Measurements from ENCODE around the gene KRT32. TPM values are rescaled to one million over a fixed set of nuclear protein-coding genes. Genes with fewer than 3 reads are reported as not detected.
A peak's percentile ranks its signal among the peaks of the same experiment; 100 is the strongest.

The KRT32 gene
- total and polyA plus RNA-seq, 3 donors from 2014 or later, result 0.19 TPM; not detected in 2

DNA sequence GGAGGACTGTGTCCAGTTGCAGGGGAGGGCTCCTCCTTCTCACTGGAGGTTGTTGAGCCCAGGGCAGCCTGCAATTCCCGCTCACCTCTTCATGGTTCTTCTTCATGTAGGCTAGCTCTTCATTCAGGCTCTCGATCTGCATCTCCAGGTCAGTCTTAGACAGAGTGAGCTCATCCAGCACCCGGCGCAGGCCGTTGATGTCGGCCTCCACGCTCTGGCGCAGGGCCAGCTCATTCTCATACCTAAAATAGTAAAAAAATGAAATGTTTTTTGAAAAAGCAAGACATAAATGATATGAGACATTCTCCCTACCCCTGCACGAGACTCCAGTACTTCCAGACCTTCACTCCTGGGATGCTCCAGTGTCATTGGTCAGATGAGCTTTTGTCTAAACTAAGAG lies 36.0 kb upstream of the KRT32 start:
- 71 to 74% methylated on average over 9 of the region's 9 CpGs for WGBS, 2 donors
- intact Hi-C loops (cut with DNase I; ENCODE audit: low total_unique reads), result no loop called here
- Histone ChIP-seq H3K27ac (peak overlapping the region in 1 of 2 donors; percentile 11), H3K9me3 (no peaks in the 10 kb centered on the region), H3K4me3 (no peak overlapping the region), H3K36me3 (ENCODE audit: low read depth, missing control alignments) (no peaks in the 10 kb centered on the region), H3K27me3 (no peaks in the 10 kb centered on the region), H3K4me1 (peaks cover 11% of the 10 kb centered on the region)
- TF ChIP-seq POLR2A (IDR thresholded peaks at IDR 0.05), result no peak
- TF ChIP-seq, protein P1, sequence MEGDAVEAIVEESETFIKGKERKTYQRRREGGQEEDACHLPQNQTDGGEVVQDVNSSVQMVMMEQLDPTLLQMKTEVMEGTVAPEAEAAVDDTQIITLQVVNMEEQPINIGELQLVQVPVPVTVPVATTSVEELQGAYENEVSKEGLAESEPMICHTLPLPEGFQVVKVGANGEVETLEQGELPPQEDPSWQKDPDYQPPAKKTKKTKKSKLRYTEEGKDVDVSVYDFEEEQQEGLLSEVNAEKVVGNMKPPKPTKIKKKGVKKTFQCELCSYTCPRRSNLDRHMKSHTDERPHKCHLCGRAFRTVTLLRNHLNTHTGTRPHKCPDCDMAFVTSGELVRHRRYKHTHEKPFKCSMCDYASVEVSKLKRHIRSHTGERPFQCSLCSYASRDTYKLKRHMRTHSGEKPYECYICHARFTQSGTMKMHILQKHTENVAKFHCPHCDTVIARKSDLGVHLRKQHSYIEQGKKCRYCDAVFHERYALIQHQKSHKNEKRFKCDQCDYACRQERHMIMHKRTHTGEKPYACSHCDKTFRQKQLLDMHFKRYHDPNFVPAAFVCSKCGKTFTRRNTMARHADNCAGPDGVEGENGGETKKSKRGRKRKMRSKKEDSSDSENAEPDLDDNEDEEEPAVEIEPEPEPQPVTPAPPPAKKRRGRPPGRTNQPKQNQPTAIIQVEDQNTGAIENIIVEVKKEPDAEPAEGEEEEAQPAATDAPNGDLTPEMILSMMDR (IDR thresholded peaks at IDR 0.05), result no peak
- DNase-seq, result no peak

DNA sequence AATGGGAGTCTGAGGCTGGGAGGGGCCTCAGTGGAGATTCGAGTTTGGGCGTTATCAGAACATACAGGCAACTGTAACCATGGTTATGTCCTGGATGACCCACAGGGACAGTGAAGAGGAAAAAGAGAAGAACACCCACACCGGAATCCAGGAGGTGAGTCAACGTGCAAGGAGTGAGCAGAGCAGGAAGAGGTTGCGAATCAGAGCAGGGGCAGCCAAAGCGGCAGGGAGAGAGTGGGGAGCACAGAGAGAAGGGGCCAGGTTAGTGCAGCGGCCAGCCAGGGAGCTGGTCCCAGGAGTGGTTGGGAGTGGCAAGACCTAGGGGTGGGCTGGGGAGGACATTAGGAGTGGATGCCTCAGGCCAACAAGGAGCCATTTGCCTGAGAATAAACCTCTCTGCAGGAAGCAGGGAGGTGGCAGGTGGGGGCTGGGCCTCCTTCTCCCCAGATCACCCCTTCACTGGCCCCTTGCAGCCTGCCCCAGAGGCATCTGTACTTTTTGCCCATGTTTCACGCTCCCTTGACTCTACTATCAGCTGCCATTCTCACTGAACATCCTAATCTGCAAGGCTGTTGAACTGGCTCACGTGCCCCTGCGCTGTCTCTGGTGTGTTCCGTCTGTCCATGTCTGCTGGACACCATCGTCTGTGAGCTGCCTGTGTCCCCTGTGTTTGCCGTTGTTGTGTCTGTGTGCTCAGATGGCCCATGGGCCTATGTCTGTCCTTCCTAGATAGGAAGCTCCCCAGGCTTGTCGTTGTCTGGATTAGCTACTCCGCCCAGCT lies 33.1 kb upstream of the KRT32 start:
- no peaks in the 10 kb centered on the region for H3K36me3 ChIP-seq (ENCODE audit: low read depth, missing control alignments)
- no peak for DNase-seq
- no peaks in the 10 kb centered on the region for H3K27me3 ChIP-seq
- peaks cover 9% of the 10 kb centered on the region for H3K4me1 ChIP-seq
- 68 to 79% methylated on average over 15 of the region's 15 CpGs for WGBS, 2 donors
- TF ChIP-seq POLR2A (IDR thresholded peaks at IDR 0.05), result no peak
- TF ChIP-seq, protein P1 (IDR thresholded peaks at IDR 0.05), result no peak
- intact Hi-C loops (cut with DNase I; ENCODE audit: low total_unique reads), result no loop called here
- H3K4me3 ChIP-seq, result no peak overlapping the region
- no peak overlapping the region for H3K27ac ChIP-seq
- no peaks in the 10 kb centered on the region for H3K9me3 ChIP-seq

DNA sequence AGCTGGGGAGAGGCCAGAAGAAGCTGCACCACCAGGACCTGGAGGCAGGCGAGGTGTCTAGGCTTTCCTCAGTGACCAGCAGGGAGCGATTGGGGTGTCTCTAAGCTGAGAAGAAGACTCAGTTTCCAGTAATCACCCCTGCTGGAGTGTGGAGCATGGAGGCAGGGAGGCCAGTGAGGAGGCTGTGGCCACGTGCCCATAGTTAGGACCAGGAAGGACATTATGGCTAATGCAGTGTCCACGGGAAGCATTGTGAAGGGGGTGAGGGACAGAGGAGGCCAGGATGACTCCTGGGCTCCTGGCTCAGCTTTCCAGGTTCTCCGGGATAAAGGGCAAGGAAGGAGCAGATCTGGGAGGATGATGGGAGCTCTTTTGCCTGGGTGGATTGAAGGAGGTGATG lies 32.5 kb upstream of the KRT32 start:
- no peaks in the 10 kb centered on the region for H3K9me3 ChIP-seq
- H3K4me3 ChIP-seq, result no peak overlapping the region
- WGBS, 2 donors, result 85 to 98% methylated on average over 5 of the region's 5 CpGs
- H3K4me1 ChIP-seq, result peaks cover 9% of the 10 kb centered on the region
- intact Hi-C loops (cut with DNase I; ENCODE audit: low total_unique reads), result no loop called here
- no peaks in the 10 kb centered on the region for H3K36me3 ChIP-seq (ENCODE audit: low read depth, missing control alignments)
- no peaks in the 10 kb centered on the region for H3K27me3 ChIP-seq
- TF ChIP-seq, protein P1 (IDR thresholded peaks at IDR 0.05), result no peak
- TF ChIP-seq POLR2A (IDR thresholded peaks at IDR 0.05), result no peak
- DNase-seq, result no peak
- H3K27ac ChIP-seq, result no peak overlapping the region

DNA sequence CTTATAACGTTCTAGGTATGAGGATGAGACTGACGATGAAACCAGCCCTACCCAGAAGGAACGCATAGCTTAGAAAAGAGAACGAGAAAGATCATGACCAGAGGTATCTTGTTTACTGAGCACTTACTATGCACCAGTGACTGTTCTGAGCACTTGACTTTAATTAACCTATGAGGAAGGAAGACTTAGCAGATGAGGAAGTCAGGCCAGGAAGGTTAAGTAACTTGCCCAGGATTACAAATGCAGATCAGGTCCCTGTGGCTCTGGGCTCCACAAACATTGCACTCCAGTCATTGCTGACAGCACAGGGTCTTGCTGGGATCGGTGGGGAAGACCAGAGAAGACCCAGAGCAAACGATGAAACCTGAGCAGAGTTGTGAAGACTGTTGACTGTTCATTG lies 31.1 kb upstream of the KRT32 start:
- Histone ChIP-seq H3K27me3 (no peaks in the 10 kb centered on the region), H3K27ac (no peak overlapping the region), H3K4me3 (no peak overlapping the region), H3K36me3 (ENCODE audit: low read depth, missing control alignments) (no peaks in the 10 kb centered on the region), H3K4me1 (peaks cover 10% of the 10 kb centered on the region), H3K9me3 (no peaks in the 10 kb centered on the region)
- TF ChIP-seq, protein P1 (IDR thresholded peaks at IDR 0.05), result no peak
- WGBS, 2 donors, result 74 to 77% methylated on average over 6 of the region's 6 CpGs
- intact Hi-C loops (cut with DNase I; ENCODE audit: low total_unique reads), result no loop called here
- no peak for DNase-seq
